Ishikawa (cell line): ENCODE results near the gene NPAS3.

Experiments
- EGR1 ChIP-seq: IDR thresholded peaks from 2 replicates; pipeline ENCODE4 v1.6.1; 2012
- EP300 ChIP-seq: IDR thresholded peaks from 2 replicates; pipeline ENCODE4 v1.6.1; 2012; ENCODE audit warnings: borderline replicate concordance
- FOXM1 ChIP-seq: IDR thresholded peaks from 2 replicates; pipeline ENCODE4 v1.6.1; 2012; ENCODE audit warnings: low read depth, borderline replicate concordance
- RAD21 ChIP-seq: IDR thresholded peaks from 2 replicates; pipeline ENCODE4 v1.6.1; 2012; ENCODE audit warnings: low read depth
- REST ChIP-seq: IDR thresholded peaks from 2 replicates; pipeline ENCODE4 v1.6.1; 2012; ENCODE audit warnings: low read depth, mild to moderate bottlenecking
- TAF1 ChIP-seq: IDR thresholded peaks from 2 replicates; pipeline ENCODE4 v1.6.1; 2012; ENCODE audit warnings: low read depth, mild to moderate bottlenecking

DNA sequence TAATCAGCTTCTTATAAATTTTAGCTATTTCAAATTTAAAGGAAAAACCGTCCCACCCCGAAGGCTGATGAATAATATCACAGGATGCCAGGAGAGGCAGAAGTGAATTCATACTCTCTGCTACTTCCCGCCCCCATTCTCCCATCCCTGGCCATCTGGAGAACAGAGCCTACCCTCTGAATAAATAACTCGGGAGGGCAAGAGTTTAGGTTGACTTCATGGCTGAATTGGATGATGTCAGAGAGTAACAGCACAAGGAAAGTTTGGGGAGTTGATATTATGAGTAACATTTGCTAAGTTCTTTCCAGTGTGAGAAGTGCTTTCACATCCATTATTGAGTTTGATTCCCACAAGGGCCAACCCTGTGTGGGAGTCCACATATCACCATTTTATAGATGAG lies 770.6 kb downstream of the NPAS3 start:
- TF ChIP-seq RAD21 (no peak), FOXM1 (no peak), TAF1 (no peak), REST (no peak), EGR1 (no peak), EP300 (no peak)
